HepG2 (cell line): Measurements from ENCODE around the gene PLCD4. TPM values are rescaled to one million over a fixed set of nuclear protein-coding genes. Genes with fewer than 3 reads are reported as not detected.

ENCODE experiments used
- ATAD3A ChIP-seq: sonication (generic); formaldehyde crosslinking; IDR thresholded peaks from 2 replicates; pipeline ENCODE4 v1.4.0; 2020; ENCODE audit warnings: missing genetic modification reagents
- LCORL ChIP-seq, 2 experiments: fragments of 450-650 bp in 1 of 2; sonication (generic) in 1 of 2; formaldehyde crosslinking in 1 of 2; IDR thresholded peaks; 2 replicates each; pipeline versions ENCODE4 v1.5.0 to v1.6.1; 2017 to 2020; ENCODE audit warnings: antibody characterized with exemption in 1 of 2, missing genetic modification reagents in 1 of 2
- MXI1 ChIP-seq: IDR thresholded peaks from 3 replicates; pipeline ENCODE4 v1.6.1; 2012; ENCODE audit warnings: low read depth, low read length, inconsistent platforms, borderline replicate concordance
- PRMT3 ChIP-seq: sonication (generic); formaldehyde crosslinking; IDR thresholded peaks from 2 replicates; pipeline ENCODE4 v1.8.1; 2022; ENCODE audit warnings: low read depth, mild to moderate bottlenecking, moderate library complexity, missing genetic modification reagents, borderline replicate concordance
- TAF1 ChIP-seq: sonication (generic); formaldehyde crosslinking; IDR thresholded peaks from 2 replicates; pipeline ENCODE4 v1.4.0; 2020; ENCODE audit warnings: missing genetic modification reagents
- TAF15 ChIP-seq: fragments of 200-400 bp; formaldehyde crosslinking; IDR thresholded peaks from one replicate; pipeline ENCODE4 v1.6.1; 2018; ENCODE audit warnings: mild to moderate bottlenecking, low read depth, low read length; ENCODE audit not compliant: poor library complexity, severe bottlenecking
- TEAD2 ChIP-seq: sonication (generic); formaldehyde crosslinking; IDR thresholded peaks from 2 replicates; pipeline ENCODE4 v1.9.0; 2021; ENCODE audit warnings: missing genetic modification reagents
- TGIF2 ChIP-seq: IDR thresholded peaks from 2 replicates; pipeline ENCODE4 v1.6.1; 2016; ENCODE audit warnings: control low read depth, missing compliant biosample characterization
- U2AF2 ChIP-seq: fragments of 200-400 bp; formaldehyde crosslinking; IDR thresholded peaks from 2 replicates; pipeline ENCODE4 v1.6.1; 2017; ENCODE audit warnings: low read depth, mild to moderate bottlenecking, low read length
- ZNF260 ChIP-seq: sonication (generic); formaldehyde crosslinking; IDR thresholded peaks from 2 replicates; pipeline ENCODE4 v1.4.0; 2020; ENCODE audit warnings: missing genetic modification reagents, low read depth, mild to moderate bottlenecking, borderline replicate concordance
- ZNF598 ChIP-seq: sonication (generic); formaldehyde crosslinking; IDR thresholded peaks from 2 replicates; pipeline ENCODE4 v1.5.1; 2020; ENCODE audit warnings: mild to moderate bottlenecking, missing genetic modification reagents, borderline replicate concordance
- polyA plus RNA-seq, 8 experiments: library from polyadenylated mRNA; depleted of rRNA in 3 of 8; stranded (reverse) in 7 of 8; unstranded in 1 of 8; fragments of >200 nt; fragmentation: Illumina TruSeq in 4 of 8; extraction: Trizol in 4 of 8; gene quantifications; 2 replicates each; pipeline versions ENCODE4 v1.2.1 to v1.2.3, GENCODE V29; 2011 to 2016; ENCODE audit warnings: low read depth in 4 of 8, missing spikeins in 1 of 8, mixed read lengths in 1 of 8; ENCODE audit not compliant: insufficient read depth in 1 of 8
- total RNA-seq, 5 experiments: library from RNA; depleted of rRNA; stranded (reverse); fragments of >200 nt; fragmentation: Illumina TruSeq; extraction: Trizol; gene quantifications; 2 replicates each; pipeline ENCODE4 v1.2.3, GENCODE V29; 2016; ENCODE audit warnings: low read depth in 1 of 5
- TF ChIP-seq, protein P1 (sequence below): sonication (generic); formaldehyde crosslinking; IDR thresholded peaks from 2 replicates; pipeline ENCODE4 v1.8.0; 2022; ENCODE audit warnings: missing genetic modification reagents, mild to moderate bottlenecking, inconsistent platforms, borderline replicate concordance
- TF ChIP-seq, protein P2 (sequence below): sonication (generic); formaldehyde crosslinking; IDR thresholded peaks from 2 replicates; pipeline ENCODE4 v1.4.0; 2020; ENCODE audit warnings: missing genetic modification reagents
- TF ChIP-seq, protein P3 (sequence below): sonication (generic); formaldehyde crosslinking; IDR thresholded peaks from 2 replicates; pipeline ENCODE4 v1.5.1; 2020; ENCODE audit warnings: missing genetic modification reagents, mild to moderate bottlenecking, borderline replicate concordance
- TF ChIP-seq, protein P4 (sequence below): sonication (generic); formaldehyde crosslinking; IDR thresholded peaks from 2 replicates; pipeline ENCODE4 v1.4.0; 2020; ENCODE audit warnings: low read depth, missing genetic modification reagents
- TF ChIP-seq, protein P5 (sequence below): sonication (generic); formaldehyde crosslinking; IDR thresholded peaks from 2 replicates; pipeline ENCODE4 v1.8.0; 2022; ENCODE audit warnings: missing genetic modification reagents, low read depth, mild to moderate bottlenecking, borderline replicate concordance
- TF ChIP-seq, protein P6 (sequence below): IDR thresholded peaks from 2 replicates; pipeline ENCODE4 v1.6.1; 2016; ENCODE audit warnings: low read depth, control low read depth

The PLCD4 gene
- total and polyA plus RNA-seq, 2 of the 13 experiments (the other 11 are each of a cell fraction or from before 2014, with no cell fraction given) = 0.26 TPM; not detected in 1

DNA sequence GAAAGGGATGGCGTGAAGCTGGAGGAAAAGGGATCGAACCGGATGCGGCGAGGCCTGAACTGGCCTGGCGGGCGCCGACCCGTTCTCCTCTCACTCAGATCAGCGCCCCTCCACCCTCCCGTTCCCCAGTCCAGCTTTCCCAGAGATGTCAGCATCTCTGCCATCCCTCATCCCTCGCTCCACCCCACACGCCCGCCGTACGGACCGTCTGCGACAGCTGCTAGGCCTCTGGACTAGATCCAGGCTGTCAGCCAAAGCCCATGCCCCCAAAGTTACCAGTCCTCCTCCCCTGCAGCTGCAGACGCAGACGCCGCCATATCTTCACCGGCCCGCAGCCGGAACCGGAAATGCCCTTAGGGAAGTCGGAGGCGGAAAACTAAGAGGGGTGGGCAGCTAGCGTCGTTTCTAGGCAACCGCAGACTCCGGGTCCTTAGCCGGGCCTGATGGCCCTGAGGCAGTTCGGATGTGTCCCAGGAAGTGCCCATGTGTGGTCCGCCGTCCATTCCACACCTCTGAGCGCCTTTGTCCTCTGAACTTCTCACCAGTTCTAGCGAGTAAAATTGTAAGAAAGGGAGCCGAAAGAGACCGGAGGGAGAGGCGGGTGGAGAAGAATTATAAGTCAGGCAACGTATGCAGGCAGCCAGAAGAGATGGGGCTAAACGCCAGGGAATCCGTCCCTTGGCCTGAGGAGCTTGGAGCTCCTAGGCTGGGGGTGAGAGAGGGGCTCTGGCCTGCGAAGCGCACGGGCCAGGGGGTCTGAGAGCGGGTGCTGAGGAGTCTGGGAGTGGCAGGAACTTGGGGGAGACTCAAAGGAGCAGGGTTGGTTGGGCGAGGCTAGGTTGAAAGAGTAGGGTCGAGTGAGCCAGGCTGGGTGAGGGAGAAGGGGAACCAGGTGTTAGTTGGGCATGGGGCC, 64.2 kb downstream of the PLCD4 start, which contains the start of the genes RNF25 and STK36 (continued):
- TF ChIP-seq, protein P1, sequence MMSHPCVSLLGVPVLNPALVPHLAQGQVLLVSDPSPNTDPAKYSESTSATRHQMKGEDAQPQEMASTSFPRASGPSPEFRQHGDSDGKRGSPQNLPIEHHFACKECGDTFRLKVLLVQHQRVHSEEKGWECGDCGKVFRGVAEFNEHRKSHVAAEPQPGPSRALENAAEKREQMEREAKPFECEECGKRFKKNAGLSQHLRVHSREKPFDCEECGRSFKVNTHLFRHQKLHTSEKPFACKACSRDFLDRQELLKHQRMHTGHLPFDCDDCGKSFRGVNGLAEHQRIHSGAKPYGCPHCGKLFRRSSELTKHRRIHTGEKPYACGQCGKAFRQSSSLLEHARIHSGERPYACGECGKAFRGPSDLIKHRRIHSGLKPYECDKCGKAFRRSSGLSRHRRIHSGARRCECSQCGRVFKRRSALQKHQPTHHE (CRISPR knock-in tag) = peak; percentile 65; the same call in 1 of the 2 replicates
- TF ChIP-seq, protein P2, sequence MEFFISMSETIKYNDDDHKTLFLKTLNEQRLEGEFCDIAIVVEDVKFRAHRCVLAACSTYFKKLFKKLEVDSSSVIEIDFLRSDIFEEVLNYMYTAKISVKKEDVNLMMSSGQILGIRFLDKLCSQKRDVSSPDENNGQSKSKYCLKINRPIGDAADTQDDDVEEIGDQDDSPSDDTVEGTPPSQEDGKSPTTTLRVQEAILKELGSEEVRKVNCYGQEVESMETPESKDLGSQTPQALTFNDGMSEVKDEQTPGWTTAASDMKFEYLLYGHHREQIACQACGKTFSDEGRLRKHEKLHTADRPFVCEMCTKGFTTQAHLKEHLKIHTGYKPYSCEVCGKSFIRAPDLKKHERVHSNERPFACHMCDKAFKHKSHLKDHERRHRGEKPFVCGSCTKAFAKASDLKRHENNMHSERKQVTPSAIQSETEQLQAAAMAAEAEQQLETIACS (CRISPR knock-in tag) = no peak
- no peak for TF ChIP-seq TEAD2 (CRISPR knock-in tag)
- TF ChIP-seq, protein P3, sequence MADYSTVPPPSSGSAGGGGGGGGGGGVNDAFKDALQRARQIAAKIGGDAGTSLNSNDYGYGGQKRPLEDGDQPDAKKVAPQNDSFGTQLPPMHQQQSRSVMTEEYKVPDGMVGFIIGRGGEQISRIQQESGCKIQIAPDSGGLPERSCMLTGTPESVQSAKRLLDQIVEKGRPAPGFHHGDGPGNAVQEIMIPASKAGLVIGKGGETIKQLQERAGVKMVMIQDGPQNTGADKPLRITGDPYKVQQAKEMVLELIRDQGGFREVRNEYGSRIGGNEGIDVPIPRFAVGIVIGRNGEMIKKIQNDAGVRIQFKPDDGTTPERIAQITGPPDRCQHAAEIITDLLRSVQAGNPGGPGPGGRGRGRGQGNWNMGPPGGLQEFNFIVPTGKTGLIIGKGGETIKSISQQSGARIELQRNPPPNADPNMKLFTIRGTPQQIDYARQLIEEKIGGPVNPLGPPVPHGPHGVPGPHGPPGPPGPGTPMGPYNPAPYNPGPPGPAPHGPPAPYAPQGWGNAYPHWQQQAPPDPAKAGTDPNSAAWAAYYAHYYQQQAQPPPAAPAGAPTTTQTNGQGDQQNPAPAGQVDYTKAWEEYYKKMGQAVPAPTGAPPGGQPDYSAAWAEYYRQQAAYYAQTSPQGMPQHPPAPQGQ = no peak
- no peak for TF ChIP-seq TAF15
- TF ChIP-seq ZNF260 (CRISPR knock-in tag) = no peak
- TF ChIP-seq ATAD3A = no peak
- peak; percentile 94; the same call in 2 of the 3 replicates for TF ChIP-seq MXI1
- no peak for TF ChIP-seq LCORL (IDR thresholded peaks at IDR 0.05)
- TF ChIP-seq LCORL (CRISPR knock-in tag; IDR thresholded peaks at IDR 0.05) = peak; percentile 10; the same call in 1 of the 2 replicates
- TF ChIP-seq, protein P4, sequence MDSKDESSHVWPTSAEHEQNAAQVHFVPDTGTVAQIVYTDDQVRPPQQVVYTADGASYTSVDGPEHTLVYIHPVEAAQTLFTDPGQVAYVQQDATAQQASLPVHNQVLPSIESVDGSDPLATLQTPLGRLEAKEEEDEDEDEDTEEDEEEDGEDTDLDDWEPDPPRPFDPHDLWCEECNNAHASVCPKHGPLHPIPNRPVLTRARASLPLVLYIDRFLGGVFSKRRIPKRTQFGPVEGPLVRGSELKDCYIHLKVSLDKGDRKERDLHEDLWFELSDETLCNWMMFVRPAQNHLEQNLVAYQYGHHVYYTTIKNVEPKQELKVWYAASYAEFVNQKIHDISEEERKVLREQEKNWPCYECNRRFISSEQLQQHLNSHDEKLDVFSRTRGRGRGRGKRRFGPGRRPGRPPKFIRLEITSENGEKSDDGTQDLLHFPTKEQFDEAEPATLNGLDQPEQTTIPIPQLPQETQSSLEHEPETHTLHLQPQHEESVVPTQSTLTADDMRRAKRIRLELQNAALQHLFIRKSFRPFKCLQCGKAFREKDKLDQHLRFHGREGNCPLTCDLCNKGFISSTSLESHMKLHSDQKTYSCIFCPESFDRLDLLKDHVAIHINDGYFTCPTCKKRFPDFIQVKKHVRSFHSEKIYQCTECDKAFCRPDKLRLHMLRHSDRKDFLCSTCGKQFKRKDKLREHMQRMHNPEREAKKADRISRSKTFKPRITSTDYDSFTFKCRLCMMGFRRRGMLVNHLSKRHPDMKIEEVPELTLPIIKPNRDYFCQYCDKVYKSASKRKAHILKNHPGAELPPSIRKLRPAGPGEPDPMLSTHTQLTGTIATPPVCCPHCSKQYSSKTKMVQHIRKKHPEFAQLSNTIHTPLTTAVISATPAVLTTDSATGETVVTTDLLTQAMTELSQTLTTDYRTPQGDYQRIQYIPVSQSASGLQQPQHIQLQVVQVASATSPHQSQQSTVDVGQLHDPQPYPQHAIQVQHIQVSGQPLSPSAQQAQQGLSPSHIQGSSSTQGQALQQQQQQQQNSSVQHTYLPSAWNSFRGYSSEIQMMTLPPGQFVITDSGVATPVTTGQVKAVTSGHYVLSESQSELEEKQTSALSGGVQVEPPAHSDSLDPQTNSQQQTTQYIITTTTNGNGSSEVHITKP = no peak
- TF ChIP-seq PRMT3 (CRISPR knock-in tag) = no peak
- peak; percentile 74; the same call in 1 of the 2 replicates for TF ChIP-seq ZNF598 (CRISPR knock-in tag)
- TF ChIP-seq, protein P5, sequence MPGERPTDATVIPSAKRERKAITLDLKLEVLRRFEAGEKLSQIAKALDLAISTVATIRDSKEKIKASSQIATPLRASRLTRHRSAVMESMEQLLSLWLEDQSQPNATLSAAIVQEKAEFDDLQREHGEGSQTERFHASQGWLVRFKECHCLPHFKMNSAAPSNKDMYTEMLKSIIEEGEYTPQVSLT = no peak
- TF ChIP-seq, protein P6, sequence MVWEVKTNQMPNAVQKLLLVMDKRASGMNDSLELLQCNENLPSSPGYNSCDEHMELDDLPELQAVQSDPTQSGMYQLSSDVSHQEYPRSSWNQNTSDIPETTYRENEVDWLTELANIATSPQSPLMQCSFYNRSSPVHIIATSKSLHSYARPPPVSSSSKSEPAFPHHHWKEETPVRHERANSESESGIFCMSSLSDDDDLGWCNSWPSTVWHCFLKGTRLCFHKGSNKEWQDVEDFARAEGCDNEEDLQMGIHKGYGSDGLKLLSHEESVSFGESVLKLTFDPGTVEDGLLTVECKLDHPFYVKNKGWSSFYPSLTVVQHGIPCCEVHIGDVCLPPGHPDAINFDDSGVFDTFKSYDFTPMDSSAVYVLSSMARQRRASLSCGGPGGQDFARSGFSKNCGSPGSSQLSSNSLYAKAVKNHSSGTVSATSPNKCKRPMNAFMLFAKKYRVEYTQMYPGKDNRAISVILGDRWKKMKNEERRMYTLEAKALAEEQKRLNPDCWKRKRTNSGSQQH = peak; percentile 57
- TF ChIP-seq TAF1 (CRISPR knock-in tag) = peak; percentile 92
- TF ChIP-seq TGIF2 (CRISPR knock-in tag) = peak; percentile 52
- TF ChIP-seq U2AF2 = no peak
